Tibial nerve (tissue), 4 donors: Measurements from ENCODE around the gene FADS1.

Experiments
- EP300 ChIP-seq, 2 donors: sonication (generic); formaldehyde crosslinking; IDR thresholded peaks; one replicate each; pipeline ENCODE4 v1.6.1; 2017; ENCODE audit warnings: antibody characterized with exemption in 2 of 2, mild to moderate bottlenecking in 1 of 2
- POLR2A ChIP-seq, 2 donors: fragments of 450-650 bp; IDR thresholded peaks; one replicate each; pipeline ENCODE4 v1.6.1; 2017; ENCODE audit warnings: antibody characterized with exemption in 2 of 2, mild to moderate bottlenecking in 2 of 2, moderate library complexity in 2 of 2
- TF ChIP-seq, protein P1 (sequence below), 5 experiments: fragments of 200-600 bp in 3 of 5; fragments of 450-650 bp in 2 of 5; sonication (generic) in 3 of 5; IDR thresholded peaks; one replicate each; pipeline ENCODE4 v1.5.1; 2016 to 2019; ENCODE audit warnings: antibody characterized with exemption in 5 of 5, mild to moderate bottlenecking in 3 of 5, moderate library complexity in 2 of 5

- TF ChIP-seq, protein P1, sequence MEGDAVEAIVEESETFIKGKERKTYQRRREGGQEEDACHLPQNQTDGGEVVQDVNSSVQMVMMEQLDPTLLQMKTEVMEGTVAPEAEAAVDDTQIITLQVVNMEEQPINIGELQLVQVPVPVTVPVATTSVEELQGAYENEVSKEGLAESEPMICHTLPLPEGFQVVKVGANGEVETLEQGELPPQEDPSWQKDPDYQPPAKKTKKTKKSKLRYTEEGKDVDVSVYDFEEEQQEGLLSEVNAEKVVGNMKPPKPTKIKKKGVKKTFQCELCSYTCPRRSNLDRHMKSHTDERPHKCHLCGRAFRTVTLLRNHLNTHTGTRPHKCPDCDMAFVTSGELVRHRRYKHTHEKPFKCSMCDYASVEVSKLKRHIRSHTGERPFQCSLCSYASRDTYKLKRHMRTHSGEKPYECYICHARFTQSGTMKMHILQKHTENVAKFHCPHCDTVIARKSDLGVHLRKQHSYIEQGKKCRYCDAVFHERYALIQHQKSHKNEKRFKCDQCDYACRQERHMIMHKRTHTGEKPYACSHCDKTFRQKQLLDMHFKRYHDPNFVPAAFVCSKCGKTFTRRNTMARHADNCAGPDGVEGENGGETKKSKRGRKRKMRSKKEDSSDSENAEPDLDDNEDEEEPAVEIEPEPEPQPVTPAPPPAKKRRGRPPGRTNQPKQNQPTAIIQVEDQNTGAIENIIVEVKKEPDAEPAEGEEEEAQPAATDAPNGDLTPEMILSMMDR (IDR thresholded peaks at IDR 0.05) = no peak
- TF ChIP-seq POLR2A (IDR thresholded peaks at IDR 0.05) (no peak), EP300 (IDR thresholded peaks at IDR 0.05) (no peak)
Measured at GRCh38 chr11:61773809-61774208, 43.0 kb downstream of the FADS1 start.
